ENCODE measurements around the gene ANKRD30BL. TPM values are rescaled to one million over a fixed set of nuclear protein-coding genes. Genes with fewer than 3 reads are reported as not detected.

The ANKRD30BL gene
- under 1 TPM in 1 of 2 donors, not detected in 1; 0.33 TPM for total RNA-seq

GRCh38 chr2:132161161-132162124, at the start of gene ANKRD30BL:
Gene ANKRD30BL, minus strand, starts transcription at chr2:132161952. Its CDS starts 247 bp downstream, at chr2:132161705.

Small RNAs within 50 kb of the gene (small RNA-seq; reads per million reads assigned to genes)
- gene RNU6-1132P: 0 reads per million in 2 donors

Data from melanocyte of skin (primary cell).